ENCODE measurements around the gene ACSS1.
A peak's percentile ranks its signal among the peaks of the same experiment; 100 is the strongest.
"Not testable (repeated sequence)": the region's sequence is repeated elsewhere in the genome, so short reads cannot be mapped to it uniquely, and the experiment has no call there.

The ACSS1 gene

GRCh38 chr20:25008388-25009217, 49.3 kb downstream of the ACSS1 start:
- DNase-seq, result no peak

GRCh38 chr20:25007491-25008305, 50.2 kb downstream of the ACSS1 start:
- no peak for DNase-seq

- DNase-seq, result no peak
These were observed 51.3 kb downstream of the ACSS1 start for GRCh38 chr20:25006431-25007167.

GRCh38 chr20:25005661-25006060, 52.3 kb downstream of the ACSS1 start:
- DNase-seq, result no peak

GRCh38 chr20:25005220-25005619, 52.7 kb downstream of the ACSS1 start:
- DNase-seq, result no peak

- DNase-seq, result no peak
These were observed 54.9 kb downstream of the ACSS1 start for GRCh38 chr20:25003002-25003401.

GRCh38 chr20:25001323-25001722, 56.6 kb downstream of the ACSS1 start:
- not testable (repeated sequence) for DNase-seq

- DNase-seq, result no peak
These were observed 57.6 kb downstream of the ACSS1 start for GRCh38 chr20:25000268-25000801.

GRCh38 chr20:24999568-24999967, 58.4 kb downstream of the ACSS1 start:
- DNase-seq, result no peak

- DNase-seq, result no peak
These were observed 59.1 kb downstream of the ACSS1 start for GRCh38 chr20:24998631-24999445.

GRCh38 chr20:24998121-24998520, 59.8 kb downstream of the ACSS1 start:
- DNase-seq, result no peak

GRCh38 chr20:24996449-24997377, 61.2 kb downstream of the ACSS1 start:
- no peak for DNase-seq

GRCh38 chr20:24995741-24996448, 62.0 kb downstream of the ACSS1 start:
- DNase-seq, result no peak

GRCh38 chr20:24994470-24995368, 63.2 kb downstream of the ACSS1 start:
- peak; percentile 50 to 75 (median 66) for DNase-seq

GRCh38 chr20:24994186-24994465, 63.8 kb downstream of the ACSS1 start:
- no peak for DNase-seq

- no peak for DNase-seq
These were observed 64.4 kb downstream of the ACSS1 start for GRCh38 chr20:24993337-24994185.

GRCh38 chr20:24992487-24993205, 65.3 kb downstream of the ACSS1 start, which contains the start of gene APMAP:
TSS of gene APMAP (minus strand) at chr20:24992751. CDS start at chr20:24992688, 63 bp downstream.
- DNase-seq, result peak; percentile 80 to 93 (median 90)

Data from activated naive CD4-positive, alpha-beta T cell (primary cell).